Epithelial cell of esophagus (primary cell): ENCODE results near the gene ASPN.

Experiments used
- DNase-seq: peaks from one replicate; pipeline ENCODE4 v3.0.0; 2010; ENCODE audit warnings: low read depth
- H3K4me3 ChIP-seq: 2 replicates; pipeline ENCODE4 v1.5.1; 2011; ENCODE audit warnings: mild to moderate bottlenecking, low read length, control low read depth
- TF ChIP-seq, protein P1 (sequence below): IDR thresholded peaks from 2 replicates; pipeline ENCODE4 v1.5.1; 2011; ENCODE audit warnings: low read depth, mild to moderate bottlenecking, low read length, control low read depth, inconsistent platforms; ENCODE audit not compliant: insufficient read depth; ENCODE audit errors: missing control alignments

Gene ASPN

DNA sequence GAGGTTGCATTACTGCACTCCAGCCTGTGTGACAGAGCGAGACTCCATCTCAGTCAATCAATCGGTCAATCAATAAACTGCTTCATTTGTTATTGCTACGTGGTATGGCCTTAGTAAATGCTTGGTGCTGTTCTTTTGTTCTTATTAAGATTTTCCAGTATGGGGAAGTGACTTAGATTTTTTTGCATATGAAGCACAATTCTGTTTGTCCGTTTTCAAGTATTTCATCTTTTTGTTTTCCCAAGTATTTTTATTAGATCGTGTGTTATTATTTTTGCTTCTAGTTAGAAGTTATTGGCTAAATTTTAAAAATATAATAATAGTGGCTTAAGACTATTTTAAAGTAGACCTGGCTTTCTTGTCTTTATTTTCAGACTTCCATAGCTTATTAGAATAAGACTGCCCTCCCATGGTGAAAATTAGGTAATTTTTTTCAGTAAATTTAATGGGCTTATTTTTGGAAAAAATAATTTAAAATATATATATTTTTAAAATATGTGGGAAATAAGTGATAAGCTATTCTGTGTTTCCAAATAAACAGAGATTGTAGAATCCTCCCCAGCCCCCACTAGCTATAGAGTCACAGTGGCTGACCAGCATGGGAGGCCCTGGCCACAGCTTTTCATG is 43.3 kb downstream of the ASPN start:
- peak; percentile 4 for DNase-seq
- TF ChIP-seq, protein P1, sequence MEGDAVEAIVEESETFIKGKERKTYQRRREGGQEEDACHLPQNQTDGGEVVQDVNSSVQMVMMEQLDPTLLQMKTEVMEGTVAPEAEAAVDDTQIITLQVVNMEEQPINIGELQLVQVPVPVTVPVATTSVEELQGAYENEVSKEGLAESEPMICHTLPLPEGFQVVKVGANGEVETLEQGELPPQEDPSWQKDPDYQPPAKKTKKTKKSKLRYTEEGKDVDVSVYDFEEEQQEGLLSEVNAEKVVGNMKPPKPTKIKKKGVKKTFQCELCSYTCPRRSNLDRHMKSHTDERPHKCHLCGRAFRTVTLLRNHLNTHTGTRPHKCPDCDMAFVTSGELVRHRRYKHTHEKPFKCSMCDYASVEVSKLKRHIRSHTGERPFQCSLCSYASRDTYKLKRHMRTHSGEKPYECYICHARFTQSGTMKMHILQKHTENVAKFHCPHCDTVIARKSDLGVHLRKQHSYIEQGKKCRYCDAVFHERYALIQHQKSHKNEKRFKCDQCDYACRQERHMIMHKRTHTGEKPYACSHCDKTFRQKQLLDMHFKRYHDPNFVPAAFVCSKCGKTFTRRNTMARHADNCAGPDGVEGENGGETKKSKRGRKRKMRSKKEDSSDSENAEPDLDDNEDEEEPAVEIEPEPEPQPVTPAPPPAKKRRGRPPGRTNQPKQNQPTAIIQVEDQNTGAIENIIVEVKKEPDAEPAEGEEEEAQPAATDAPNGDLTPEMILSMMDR: no peak

DNA sequence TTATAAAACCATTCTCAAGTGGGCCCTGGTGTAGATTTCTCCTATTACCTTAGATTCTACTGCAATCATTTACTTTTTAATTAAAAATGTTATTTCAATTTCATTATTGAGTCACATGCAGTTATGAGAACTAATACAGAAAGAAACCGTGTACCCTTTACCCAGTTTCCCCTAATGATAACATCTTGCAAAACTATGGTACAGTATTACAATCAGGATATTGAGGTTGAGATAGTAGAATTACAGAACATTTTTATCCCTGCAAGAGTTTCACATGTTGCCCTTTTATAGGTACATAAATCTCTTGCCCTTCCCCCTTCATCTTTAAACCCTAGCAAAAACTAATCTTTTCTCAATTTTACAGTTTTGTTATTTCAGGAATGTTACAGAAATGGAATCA is 47.0 kb downstream of the ASPN start:
- DNase-seq: no peak
- no peak overlapping the region for H3K4me3 ChIP-seq
- TF ChIP-seq, protein P1: no peak

More for the DNA sequence above, 43.3 kb downstream of the ASPN start:
- H3K4me3 ChIP-seq: no peak overlapping the region

DNA sequence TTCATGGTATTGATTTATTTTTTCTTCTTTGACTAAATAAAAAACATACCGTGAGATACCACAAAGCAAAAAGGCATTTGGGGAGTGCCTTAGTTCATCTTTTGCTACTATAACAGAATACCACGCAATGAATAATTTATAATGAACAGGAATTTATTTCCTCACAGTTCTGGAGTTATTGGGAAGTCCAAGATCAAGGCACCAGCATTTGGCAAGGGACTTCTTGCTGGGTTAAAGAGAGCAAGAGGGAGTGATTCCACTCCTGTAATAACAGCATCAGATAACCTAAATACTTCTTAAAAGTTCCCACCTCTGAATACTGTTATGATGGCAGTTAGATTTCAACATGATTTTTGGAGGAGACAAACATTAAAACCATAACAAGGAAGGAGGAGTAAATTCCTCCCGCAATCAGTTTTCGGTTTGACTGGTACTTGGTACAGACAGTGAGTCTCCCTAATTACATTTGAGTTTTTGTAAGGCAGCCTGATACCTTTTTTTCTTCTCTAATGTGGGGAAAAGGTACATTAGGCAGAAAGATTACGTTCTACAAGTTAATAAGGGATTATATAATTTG is 49.2 kb downstream of the ASPN start:
- no peak for DNase-seq

DNA sequence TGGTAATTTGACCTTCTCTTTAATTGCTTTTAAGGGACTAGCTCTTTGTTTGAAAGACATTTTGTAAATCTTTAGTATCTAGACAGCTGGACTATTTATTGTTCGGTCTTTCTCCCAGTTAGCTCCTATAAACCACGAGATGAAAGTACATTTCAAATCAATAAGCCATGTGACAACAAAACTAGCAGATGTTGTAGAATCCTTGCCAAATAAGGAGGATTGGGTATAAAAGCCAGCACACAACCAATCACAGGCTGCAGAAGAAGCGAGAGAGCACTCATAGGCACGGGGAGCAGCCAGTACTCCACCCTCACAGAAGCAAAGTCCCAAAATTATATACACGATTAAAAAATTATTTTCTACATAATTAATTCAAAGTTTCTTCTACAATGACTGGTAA is 50.0 kb downstream of the ASPN start:
- H3K4me3 ChIP-seq: no peak overlapping the region
- TF ChIP-seq, protein P1: no peak
- DNase-seq: no peak

More for the DNA sequence above, 49.2 kb downstream of the ASPN start:
- TF ChIP-seq, protein P1: no peak
- H3K4me3 ChIP-seq: no peak overlapping the region

DNA sequence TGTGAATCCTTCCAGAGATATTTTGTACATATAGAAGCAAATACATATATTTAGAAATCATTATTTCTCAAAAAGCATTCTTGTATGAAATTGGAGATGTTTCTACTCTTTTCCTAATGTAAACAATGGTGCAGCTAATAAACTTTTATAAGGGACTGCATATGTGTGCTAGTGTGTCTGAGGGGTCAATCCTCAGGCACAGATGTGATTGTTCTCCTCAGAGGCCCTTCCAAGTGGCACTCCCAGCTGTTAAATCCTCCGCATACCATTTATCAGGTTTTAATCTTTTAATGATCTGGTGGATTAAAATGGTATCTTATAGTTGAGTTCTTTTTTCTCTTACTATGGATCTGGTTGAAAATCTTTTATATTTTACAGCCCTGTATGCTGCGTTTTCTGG is 52.5 kb downstream of the ASPN start:
- no peak overlapping the region for H3K4me3 ChIP-seq
- TF ChIP-seq, protein P1: no peak

DNA sequence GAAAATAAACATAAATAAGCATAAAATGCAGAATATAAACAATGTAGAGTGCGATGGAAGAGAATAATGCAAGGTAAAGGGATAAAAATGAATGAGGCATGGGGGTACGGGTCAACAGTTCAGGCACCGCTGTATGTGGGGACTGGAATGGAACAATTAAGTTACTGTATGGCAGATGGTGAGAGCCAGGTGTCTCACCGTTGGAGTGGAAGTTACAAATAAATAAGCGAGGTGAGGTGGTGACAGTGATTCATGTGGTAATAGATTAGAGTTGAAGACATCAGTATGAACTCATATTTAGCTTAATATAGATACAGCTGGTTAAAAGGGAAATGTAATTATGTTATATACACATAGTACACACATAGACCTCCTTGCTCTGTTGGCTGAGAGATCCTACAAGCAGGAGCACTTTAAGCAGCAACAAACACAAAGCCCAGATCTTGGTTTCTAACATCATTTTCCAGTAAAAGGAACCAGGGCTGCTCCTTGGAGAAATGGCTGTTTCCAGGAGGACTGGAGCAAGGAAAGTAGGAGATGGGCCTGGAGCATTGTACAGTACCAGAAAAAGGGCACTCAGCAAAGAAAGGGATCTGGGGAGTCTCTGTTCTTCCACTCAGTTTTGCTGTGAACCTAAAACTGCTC is 55.7 kb downstream of the ASPN start:
- TF ChIP-seq, protein P1: no peak
- H3K4me3 ChIP-seq: no peak overlapping the region
- no peak for DNase-seq

More for the DNA sequence above, 52.5 kb downstream of the ASPN start:
- DNase-seq: no peak
